Measurements from ENCODE around the gene MRPS34.

DNA sequence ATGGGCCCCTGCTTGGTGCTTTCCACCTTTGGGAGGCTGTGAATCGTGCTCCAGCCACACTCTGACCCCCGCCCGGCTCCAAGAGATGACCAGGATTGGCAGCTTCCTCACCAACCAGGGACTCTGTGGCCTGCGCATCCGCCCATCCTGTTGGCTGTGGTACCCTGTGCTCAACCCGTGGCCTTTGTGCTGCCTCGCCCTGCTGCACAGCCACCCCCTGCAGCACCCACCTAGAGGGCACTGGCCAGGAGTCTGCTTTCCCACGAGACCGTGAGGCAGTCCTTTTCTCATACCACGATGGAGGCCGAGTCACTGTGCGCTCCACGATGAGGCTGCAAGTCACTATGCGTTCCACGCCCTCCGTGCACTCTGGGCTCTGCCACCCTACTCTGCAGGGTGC lies 21.0 kb downstream of the MRPS34 start:
- TF ChIP-seq, protein P1, sequence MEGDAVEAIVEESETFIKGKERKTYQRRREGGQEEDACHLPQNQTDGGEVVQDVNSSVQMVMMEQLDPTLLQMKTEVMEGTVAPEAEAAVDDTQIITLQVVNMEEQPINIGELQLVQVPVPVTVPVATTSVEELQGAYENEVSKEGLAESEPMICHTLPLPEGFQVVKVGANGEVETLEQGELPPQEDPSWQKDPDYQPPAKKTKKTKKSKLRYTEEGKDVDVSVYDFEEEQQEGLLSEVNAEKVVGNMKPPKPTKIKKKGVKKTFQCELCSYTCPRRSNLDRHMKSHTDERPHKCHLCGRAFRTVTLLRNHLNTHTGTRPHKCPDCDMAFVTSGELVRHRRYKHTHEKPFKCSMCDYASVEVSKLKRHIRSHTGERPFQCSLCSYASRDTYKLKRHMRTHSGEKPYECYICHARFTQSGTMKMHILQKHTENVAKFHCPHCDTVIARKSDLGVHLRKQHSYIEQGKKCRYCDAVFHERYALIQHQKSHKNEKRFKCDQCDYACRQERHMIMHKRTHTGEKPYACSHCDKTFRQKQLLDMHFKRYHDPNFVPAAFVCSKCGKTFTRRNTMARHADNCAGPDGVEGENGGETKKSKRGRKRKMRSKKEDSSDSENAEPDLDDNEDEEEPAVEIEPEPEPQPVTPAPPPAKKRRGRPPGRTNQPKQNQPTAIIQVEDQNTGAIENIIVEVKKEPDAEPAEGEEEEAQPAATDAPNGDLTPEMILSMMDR (conservative IDR thresholded peaks at IDR 0.05), result no peak
- no peak for TF ChIP-seq ZFX (IDR thresholded peaks at IDR 0.05)
